Gastroesophageal sphincter (tissue), 3 donors: Measurements from ENCODE around the gene RAB11FIP2.

ENCODE experiments used
- CTCF ChIP-seq, 4 experiments: fragments of 200-600 bp in 2 of 4; fragments of 450-650 bp in 2 of 4; sonication (generic) in 1 of 4; IDR thresholded peaks; one replicate each; pipeline ENCODE4 v1.5.1; 2017 to 2019; ENCODE audit warnings: antibody characterized with exemption in 4 of 4, mild to moderate bottlenecking in 2 of 4, moderate library complexity in 2 of 4
- POLR2AphosphoS5 ChIP-seq: sonication (generic); formaldehyde crosslinking; IDR thresholded peaks from one replicate; pipeline ENCODE4 v1.6.1; 2017; ENCODE audit warnings: antibody characterized with exemption

DNA sequence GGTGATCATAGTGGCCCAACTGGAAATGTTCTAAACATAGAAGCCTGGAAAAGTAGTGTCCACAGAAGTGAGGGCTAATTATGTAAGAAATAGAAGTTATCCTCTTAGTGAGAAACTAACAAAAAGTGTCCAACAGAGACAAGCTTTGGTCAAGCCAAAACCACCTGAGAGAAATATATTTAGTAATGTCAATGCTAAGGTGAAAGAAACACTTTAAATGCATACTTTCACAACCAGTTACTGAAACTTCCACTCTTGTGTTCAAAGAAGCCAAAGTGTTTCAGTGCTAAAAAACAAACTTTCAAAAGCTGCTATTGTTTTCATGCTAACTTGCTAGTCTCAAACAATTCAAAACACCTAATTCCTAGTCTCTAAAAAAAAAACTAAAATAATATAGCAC, 18.1 kb downstream of the RAB11FIP2 start:
- TF ChIP-seq CTCF (IDR thresholded peaks at IDR 0.05) (no peak), POLR2AphosphoS5 (no peak)
